Caco-2 (cell line): ENCODE measurements around the gene RAB15. TPM values are rescaled to one million over a fixed set of nuclear protein-coding genes. Genes with fewer than 3 reads are reported as not detected.

Source experiments
- BruUV-seq: library from RNA; stranded (reverse); fragments of 400-500 nt; replicated peaks from 2 replicates; lab custom pipeline; 2021; lab: Mats Ljungman, UMichigan
- CTCF ChIA-PET: fragments of 300-600 bp; sonication (Branson Sonifier 250); formaldehyde crosslinking; loops from one replicate; lab custom pipeline; 2022; ENCODE audit warnings: antibody characterized with exemption; lab: Charles Lee
- POLR2A ChIA-PET: fragments of 300-600 bp; sonication (Branson Sonifier 250); formaldehyde crosslinking; loops from one replicate; lab custom pipeline; 2022; ENCODE audit warnings: antibody characterized with exemption; lab: Charles Lee
- DNase-seq, 2 experiments: peaks; one replicate each; pipeline versions ENCODE4 v3.0.0 to v3.0.0-alpha.2; 2020 to 2022
- H3K27me3 ChIP-seq: replicated peaks from 2 replicates; pipeline ENCODE4 v1.6.0; 2011; ENCODE audit warnings: low read length; ENCODE audit not compliant: control insufficient read depth, insufficient read depth
- H3K36me3 ChIP-seq: 2 replicates; pipeline ENCODE4 v1.5.1; 2011; ENCODE audit warnings: low read length; ENCODE audit not compliant: control insufficient read depth, insufficient read depth
- H3K4me1 ChIP-seq: fragments of 250-450 bp; sonication (Bioruptor Pico); 2 replicates; pipeline ENCODE4 v1.5.1; 2020; ENCODE audit warnings: mild to moderate bottlenecking
- H3K4me3 ChIP-seq: 2 replicates; pipeline ENCODE4 v1.5.1; 2011; ENCODE audit warnings: low read depth, mild to moderate bottlenecking, control low read depth, low read length
- H3K9me3 ChIP-seq: fragments of 250-450 bp; sonication (Bioruptor Pico); 2 replicates; pipeline ENCODE4 v1.5.1; 2020; ENCODE audit warnings: mild to moderate bottlenecking, moderate library complexity
- H3K27ac Mint-ChIP-seq: one replicate; pipeline ENCODE4 v1.8.0; 2022; ENCODE audit warnings: mixed read lengths; ENCODE audit not compliant: unreplicated experiment
- H3K27me3 Mint-ChIP-seq: one replicate; pipeline ENCODE4 v1.8.0; 2022; ENCODE audit warnings: mixed read lengths; ENCODE audit not compliant: insufficient read depth, unreplicated experiment
- H3K36me3 Mint-ChIP-seq: one replicate; pipeline ENCODE4 v1.8.0; 2022; ENCODE audit warnings: mild to moderate bottlenecking, mixed read lengths; ENCODE audit not compliant: insufficient read depth, unreplicated experiment
- H3K4me1 Mint-ChIP-seq: one replicate; pipeline ENCODE4 v1.8.0; 2022; ENCODE audit warnings: low read depth, mixed read lengths; ENCODE audit not compliant: unreplicated experiment
- H3K4me3 Mint-ChIP-seq: one replicate; pipeline ENCODE4 v1.8.0; 2022; ENCODE audit warnings: mild to moderate bottlenecking, moderate library complexity, mixed read lengths; ENCODE audit not compliant: unreplicated experiment
- H3K9me3 Mint-ChIP-seq: one replicate; pipeline ENCODE4 v1.8.0; 2022; ENCODE audit warnings: mixed read lengths; ENCODE audit not compliant: unreplicated experiment
- intact Hi-C: fragments of 100-400 bp; cut with micrococcal nuclease; formaldehyde crosslinking; loops from one replicate; pipeline ENCODE4 v1.10.0; 2022; ENCODE audit not compliant: unreplicated experiment
- total RNA-seq: library from RNA; stranded (reverse); gene quantifications from 2 replicates; pipeline ENCODE4 v1.2.3, GENCODE V29; 2022
- TF ChIP-seq, protein P1 (sequence below), 2 experiments: fragments of 200-600 bp in 1 of 2; IDR thresholded peaks; 1 replicate in 1 of 2; 2 replicates in 1 of 2; pipeline versions ENCODE4 v1.5.1 to v1.8.0; 2011 to 2022; ENCODE audit warnings: antibody characterized with exemption in 1 of 2, control low read depth in 1 of 2, inconsistent platforms in 1 of 2, low read depth in 1 of 2, low read length in 1 of 2, mild to moderate bottlenecking in 1 of 2, moderate library complexity in 1 of 2; ENCODE audit not compliant: insufficient read depth in 1 of 2, severe bottlenecking in 1 of 2, unreplicated experiment in 1 of 2

Gene RAB15
- total RNA-seq, 1 experiment from 2014 or later, result 92.5 TPM

GRCh38 chr14:64927031-64927430 lies 45.1 kb downstream of the RAB15 start:
- BruUV-seq, result no TSS peak
- H3K36me3 ChIP-seq, result peaks cover 2% of the 10 kb centered on the region; the same call in 1 of the 2 replicates
- POLR2A ChIA-PET, result interaction anchor here (0.5 kb wide), 1 partner anchor 65 kb away, joined by 5 read pairs; no protein-coding TSS in a partner anchor

GRCh38 chr14:64926398-64926995 lies 45.6 kb downstream of the RAB15 start:
- Mint-ChIP-seq H3K36me3 (peaks cover 20% of the 10 kb centered on the region), H3K4me3 (no peak overlapping the region), H3K27ac (no peak overlapping the region), H3K4me1 (peaks cover 6% of the 10 kb centered on the region), H3K27me3 (no peaks in the 10 kb centered on the region), H3K9me3 (no peaks in the 10 kb centered on the region)
- no TSS peak for BruUV-seq
- ChIA-PET CTCF (no interaction called here), POLR2A (interaction anchor here (0.5 kb wide), 1 partner anchor 64 kb away, joined by 5 read pairs; no protein-coding TSS in a partner anchor)
- Histone ChIP-seq H3K27me3 (no peaks in the 10 kb centered on the region), H3K36me3 (peaks cover 2% of the 10 kb centered on the region; the same call in 1 of the 2 replicates), H3K4me3 (no peak overlapping the region), H3K4me1 (no peaks in the 10 kb centered on the region; the same call in 1 of the 2 replicates), H3K9me3 (no peaks in the 10 kb centered on the region)
- intact Hi-C loops, result no loop called here
- no peak for DNase-seq
- TF ChIP-seq, protein P1, sequence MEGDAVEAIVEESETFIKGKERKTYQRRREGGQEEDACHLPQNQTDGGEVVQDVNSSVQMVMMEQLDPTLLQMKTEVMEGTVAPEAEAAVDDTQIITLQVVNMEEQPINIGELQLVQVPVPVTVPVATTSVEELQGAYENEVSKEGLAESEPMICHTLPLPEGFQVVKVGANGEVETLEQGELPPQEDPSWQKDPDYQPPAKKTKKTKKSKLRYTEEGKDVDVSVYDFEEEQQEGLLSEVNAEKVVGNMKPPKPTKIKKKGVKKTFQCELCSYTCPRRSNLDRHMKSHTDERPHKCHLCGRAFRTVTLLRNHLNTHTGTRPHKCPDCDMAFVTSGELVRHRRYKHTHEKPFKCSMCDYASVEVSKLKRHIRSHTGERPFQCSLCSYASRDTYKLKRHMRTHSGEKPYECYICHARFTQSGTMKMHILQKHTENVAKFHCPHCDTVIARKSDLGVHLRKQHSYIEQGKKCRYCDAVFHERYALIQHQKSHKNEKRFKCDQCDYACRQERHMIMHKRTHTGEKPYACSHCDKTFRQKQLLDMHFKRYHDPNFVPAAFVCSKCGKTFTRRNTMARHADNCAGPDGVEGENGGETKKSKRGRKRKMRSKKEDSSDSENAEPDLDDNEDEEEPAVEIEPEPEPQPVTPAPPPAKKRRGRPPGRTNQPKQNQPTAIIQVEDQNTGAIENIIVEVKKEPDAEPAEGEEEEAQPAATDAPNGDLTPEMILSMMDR (IDR thresholded peaks at IDR 0.05; ENCODE audit: insufficient read depth in 1 of 2, low read depth in 1 of 2, low read length in 1 of 2, severe bottlenecking in 1 of 2, unreplicated experiment in 1 of 2), result no peak

More at GRCh38 chr14:64927031-64927430, 45.1 kb downstream of the RAB15 start:
- Mint-ChIP-seq H3K27ac (no peak overlapping the region), H3K36me3 (peaks cover 21% of the 10 kb centered on the region), H3K27me3 (no peaks in the 10 kb centered on the region), H3K4me3 (no peak overlapping the region), H3K4me1 (peaks cover 6% of the 10 kb centered on the region), H3K9me3 (no peaks in the 10 kb centered on the region)
- CTCF ChIA-PET, result interaction anchor here (0.8 kb wide), 1 partner anchor 444 kb away, joined by 7 read pairs; no protein-coding TSS in a partner anchor
- intact Hi-C loops, result no loop called here
- Histone ChIP-seq H3K27me3 (no peaks in the 10 kb centered on the region), H3K4me1 (peaks cover 5% of the 10 kb centered on the region), H3K9me3 (no peaks in the 10 kb centered on the region), H3K4me3 (no peak overlapping the region)
- TF ChIP-seq, protein P1 (IDR thresholded peaks at IDR 0.05; ENCODE audit: insufficient read depth in 1 of 2, low read depth in 1 of 2, low read length in 1 of 2, severe bottlenecking in 1 of 2, unreplicated experiment in 1 of 2), result no peak
- DNase-seq, result no peak

GRCh38 chr14:64923015-64923414 lies 49.1 kb downstream of the RAB15 start:
- Mint-ChIP-seq H3K4me1 (peaks cover 19% of the 10 kb centered on the region), H3K27ac (no peak overlapping the region), H3K9me3 (no peaks in the 10 kb centered on the region), H3K36me3 (peaks cover 23% of the 10 kb centered on the region), H3K27me3 (no peaks in the 10 kb centered on the region), H3K4me3 (no peak overlapping the region)
- DNase-seq, result no peak
- Histone ChIP-seq H3K4me3 (no peak overlapping the region), H3K9me3 (no peaks in the 10 kb centered on the region), H3K36me3 (no peaks in the 10 kb centered on the region; the same call in 1 of the 2 replicates), H3K27me3 (no peaks in the 10 kb centered on the region), H3K4me1 (no peaks in the 10 kb centered on the region)
- TF ChIP-seq, protein P1 (IDR thresholded peaks at IDR 0.05; ENCODE audit: insufficient read depth in 1 of 2, low read depth in 1 of 2, low read length in 1 of 2, severe bottlenecking in 1 of 2, unreplicated experiment in 1 of 2), result no peak
- BruUV-seq, result no TSS peak
- intact Hi-C loops, result no loop called here
- CTCF ChIA-PET, result no interaction called here
- POLR2A ChIA-PET, result interaction anchor here (0.7 kb wide), 1 partner anchor 8 kb away, joined by 3 read pairs; the partner anchor contains the start of gene CHURC1
